ENCODE data around the gene FBXO30. TPM values are rescaled to one million over a fixed set of nuclear protein-coding genes. Genes with fewer than 3 reads are reported as not detected.

The FBXO30 gene
- total and polyA plus RNA-seq, 9 of the 15 experiments (the other 6 are each of a cell fraction or from before 2014, with no cell fraction given), result 3.6 to 12.8 (median 7.1) TPM

- TF ChIP-seq CUX1 (CRISPR knock-in tag; IDR thresholded peaks at IDR 0.05) (no peak), VEZF1 (CRISPR knock-in tag; IDR thresholded peaks at IDR 0.05) (peak; percentile 86), ZNF644 (tag; IDR thresholded peaks at IDR 0.05; ENCODE audit: low read depth) (no peak), CTCF (IDR thresholded peaks at IDR 0.05 in 2 of 3, conservative IDR thresholded peaks at IDR 0.05 in 1 of 3; ENCODE audit: insufficient read depth in 2 of 3, low read depth in 1 of 3, low read length in 3 of 3) (no peak), JUN (IDR thresholded peaks at IDR 0.05; ENCODE audit: borderline replicate concordance, low read depth, low read length) (no peak), JUN (CRISPR knock-in tag; IDR thresholded peaks at IDR 0.05; ENCODE audit: borderline replicate concordance) (no peak), CCNT2 (IDR thresholded peaks at IDR 0.05; ENCODE audit: borderline replicate concordance, extremely low read depth, insufficient read length, low read depth, low read length) (no peak), CAMTA2 (CRISPR knock-in tag; conservative IDR thresholded peaks at IDR 0.05) (no peak), THRB (CRISPR knock-in tag; conservative IDR thresholded peaks at IDR 0.05) (no peak), ZHX1 (conservative IDR thresholded peaks at IDR 0.05; ENCODE audit: low read length) (no peak), TAF7 (tag; IDR thresholded peaks at IDR 0.05) (no peak), ZNF280B (CRISPR knock-in tag; IDR thresholded peaks at IDR 0.05) (no peak), CBX1 (IDR thresholded peaks at IDR 0.05; ENCODE audit: low read depth) (no peak)
These were observed 26.9 kb downstream of the FBXO30 start (continued) for GRCh38 chr6:145787688-145788087.

All from K562 (cell line).